DND-41 (cell line): ENCODE measurements around the gene DDIT3.

Experiments used
- ATAC-seq: fragments of 200-7000 bp; cut with Tn5 transposase; 3 replicates; pipeline ENCODE4 v1.9.1; 2021; ENCODE audit warnings: low read depth; ENCODE audit not compliant: insufficient read depth
- DNase-seq: peaks from one replicate; pipeline ENCODE4 v3.0.0-alpha.2; 2020
- H2AFZ ChIP-seq: 2 replicates; pipeline ENCODE4 v1.6.0; 2012; ENCODE audit warnings: low read depth, low read length
- H3K27ac ChIP-seq: 2 replicates; pipeline ENCODE4 v1.5.1; 2012; ENCODE audit warnings: low read length, inconsistent platforms
- H3K27me3 ChIP-seq: fragments of 200-600 bp; sonication (generic); 2 replicates; pipeline ENCODE4 v1.6.0; 2012; ENCODE audit warnings: low read length, mild to moderate bottlenecking, inconsistent platforms; ENCODE audit not compliant: insufficient read depth, poor library complexity
- H3K36me3 ChIP-seq: 2 replicates; pipeline ENCODE4 v1.5.1; 2012; ENCODE audit warnings: low read length, inconsistent platforms; ENCODE audit not compliant: insufficient read depth
- H3K4me1 ChIP-seq: 2 replicates; pipeline ENCODE4 v1.5.1; 2012; ENCODE audit warnings: mild to moderate bottlenecking, low read length; ENCODE audit not compliant: insufficient read depth
- H3K4me2 ChIP-seq: 2 replicates; pipeline ENCODE4 v1.6.0; 2012; ENCODE audit warnings: mild to moderate bottlenecking, moderate library complexity, low read length, inconsistent platforms; ENCODE audit not compliant: insufficient read depth
- H3K4me3 ChIP-seq, 2 experiments: fragments of 200-600 bp in 1 of 2; shearing (Covaris generic) in 1 of 2; 2 replicates each; pipeline ENCODE4 v1.5.1; 2012 to 2016; ENCODE audit warnings: inconsistent platforms in 2 of 2, low read length in 2 of 2, mild to moderate bottlenecking in 2 of 2, low read depth in 1 of 2, moderate library complexity in 1 of 2
- H3K79me2 ChIP-seq: 2 replicates; pipeline ENCODE4 v1.6.0; 2012; ENCODE audit warnings: low read length, inconsistent platforms; ENCODE audit not compliant: insufficient read depth
- H3K9ac ChIP-seq: 2 replicates; pipeline ENCODE4 v1.6.0; 2012; ENCODE audit warnings: low read depth, mild to moderate bottlenecking, inconsistent platforms, low read length, moderate library complexity
- H3K9me3 ChIP-seq: 2 replicates; pipeline ENCODE4 v1.5.1; 2012; ENCODE audit warnings: low read length, moderate library complexity, mild to moderate bottlenecking, inconsistent platforms; ENCODE audit not compliant: insufficient read depth, severe bottlenecking
- H4K20me1 ChIP-seq: 2 replicates; pipeline ENCODE4 v1.6.0; 2012; ENCODE audit warnings: low read length; ENCODE audit not compliant: insufficient read depth
- CTCF ChIP-seq: IDR thresholded peaks from 2 replicates; pipeline ENCODE4 v1.5.1; 2012; ENCODE audit warnings: borderline replicate concordance, low read length, moderate library complexity, mild to moderate bottlenecking; ENCODE audit not compliant: poor library complexity, severe bottlenecking; ENCODE audit errors: extremely low read depth
- EZH2 ChIP-seq: IDR thresholded peaks from 3 replicates; pipeline ENCODE4 v1.6.1; 2012; ENCODE audit warnings: borderline replicate concordance, low read depth, mild to moderate bottlenecking, moderate library complexity, low read length, inconsistent platforms; ENCODE audit not compliant: severe bottlenecking

DDIT3 gene

GRCh38 chr12:57520053-57520818 is at the start of gene DDIT3:
Gene DDIT3, minus strand, starts transcription at chr12:57520514. Its CDS starts 3,108 bp downstream, at chr12:57517406.
- peaks cover 67% of the 10 kb centered on the region for H3K79me2 ChIP-seq
- H4K20me1 ChIP-seq = peaks cover 59% of the 10 kb centered on the region
- H3K9ac ChIP-seq = peak within 1 kb of the TSS; percentile 97
- peak within 1 kb of the TSS; percentile 86 to 91 for H3K4me3 ChIP-seq
- TF ChIP-seq EZH2 = no peak
- TF ChIP-seq CTCF = no peak
- peaks cover 69% of the 10 kb centered on the region for H3K36me3 ChIP-seq
- H3K27me3 ChIP-seq = no peaks in the 10 kb centered on the region
- H3K27ac ChIP-seq = peak within 1 kb of the TSS; percentile 99
- H2AFZ ChIP-seq = peak within 1 kb of the TSS; percentile 46
- no peaks in the 10 kb centered on the region for H3K9me3 ChIP-seq
- H3K4me2 ChIP-seq = peak within 1 kb of the TSS; percentile 68
- ATAC-seq = peak; percentile 73
- peaks cover 64% of the 10 kb centered on the region for H3K4me1 ChIP-seq
- DNase-seq = peak; percentile 100

GRCh38 chr12:57569858-57570257 is 49.5 kb upstream of the DDIT3 start:
- H3K9me3 ChIP-seq = no peaks in the 10 kb centered on the region
- ATAC-seq (no peak), DNase-seq (no peak)
- no peak overlapping the region for H3K4me2 ChIP-seq
- no peak overlapping the region for H3K4me3 ChIP-seq
- H3K27ac ChIP-seq = no peak overlapping the region
- no peaks in the 10 kb centered on the region for H3K79me2 ChIP-seq
- H3K4me1 ChIP-seq = no peaks in the 10 kb centered on the region
- H2AFZ ChIP-seq = no peak overlapping the region
- TF ChIP-seq EZH2 (no peak), CTCF (no peak)
- no peak overlapping the region for H3K9ac ChIP-seq
- H3K36me3 ChIP-seq = no peaks in the 10 kb centered on the region
- H4K20me1 ChIP-seq = no peaks in the 10 kb centered on the region
- H3K27me3 ChIP-seq = no peaks in the 10 kb centered on the region

GRCh38 chr12:57568838-57569237 is 48.5 kb upstream of the DDIT3 start:
- Histone ChIP-seq H3K27me3 (peaks cover 4% of the 10 kb centered on the region), H3K4me2 (no peak overlapping the region), H3K27ac (no peak overlapping the region), H2AFZ (no peak overlapping the region), H3K36me3 (no peaks in the 10 kb centered on the region), H3K4me3 (no peak overlapping the region), H3K9ac (no peak overlapping the region), H4K20me1 (no peaks in the 10 kb centered on the region), H3K79me2 (no peaks in the 10 kb centered on the region), H3K9me3 (no peaks in the 10 kb centered on the region), H3K4me1 (no peaks in the 10 kb centered on the region)
- DNase-seq (no peak), ATAC-seq (no peak)
- TF ChIP-seq CTCF = no peak
